GM18951 (cell line): ENCODE measurements around the gene CAPN13.

ENCODE experiments used
- POLR2A ChIP-seq: IDR thresholded peaks from 4 replicates; pipeline ENCODE4 v1.6.1; 2011; ENCODE audit warnings: mild to moderate bottlenecking; ENCODE audit not compliant: insufficient read length, insufficient read depth; ENCODE audit errors: extremely low read depth
- in situ Hi-C: fragments of 300-500 bp; cut with MboI; formaldehyde crosslinking; loops from one replicate; pipeline ENCODE4 v1.12.0; 2022; ENCODE audit warnings: low sequenced_read_pairs, mixed read lengths, inconsistent platforms; ENCODE audit not compliant: unreplicated experiment

Gene CAPN13, protein sequence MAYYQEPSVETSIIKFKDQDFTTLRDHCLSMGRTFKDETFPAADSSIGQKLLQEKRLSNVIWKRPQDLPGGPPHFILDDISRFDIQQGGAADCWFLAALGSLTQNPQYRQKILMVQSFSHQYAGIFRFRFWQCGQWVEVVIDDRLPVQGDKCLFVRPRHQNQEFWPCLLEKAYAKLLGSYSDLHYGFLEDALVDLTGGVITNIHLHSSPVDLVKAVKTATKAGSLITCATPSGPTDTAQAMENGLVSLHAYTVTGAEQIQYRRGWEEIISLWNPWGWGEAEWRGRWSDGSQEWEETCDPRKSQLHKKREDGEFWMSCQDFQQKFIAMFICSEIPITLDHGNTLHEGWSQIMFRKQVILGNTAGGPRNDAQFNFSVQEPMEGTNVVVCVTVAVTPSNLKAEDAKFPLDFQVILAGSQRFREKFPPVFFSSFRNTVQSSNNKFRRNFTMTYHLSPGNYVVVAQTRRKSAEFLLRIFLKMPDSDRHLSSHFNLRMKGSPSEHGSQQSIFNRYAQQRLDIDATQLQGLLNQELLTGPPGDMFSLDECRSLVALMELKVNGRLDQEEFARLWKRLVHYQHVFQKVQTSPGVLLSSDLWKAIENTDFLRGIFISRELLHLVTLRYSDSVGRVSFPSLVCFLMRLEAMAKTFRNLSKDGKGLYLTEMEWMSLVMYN

GRCh38 chr2:30807249-30807648 lies at the start of gene CAPN13:
CAPN13 (minus strand) TSS chr2:30807446; CDS start chr2:30787325, 20,121 bp downstream.
- in situ Hi-C loops: no loop called here
- TF ChIP-seq POLR2A: no peak

GRCh38 chr2:30847841-30848240 lies 40.6 kb upstream of the CAPN13 start:
- TF ChIP-seq POLR2A: no peak
- in situ Hi-C loops: no loop called here

DNA sequence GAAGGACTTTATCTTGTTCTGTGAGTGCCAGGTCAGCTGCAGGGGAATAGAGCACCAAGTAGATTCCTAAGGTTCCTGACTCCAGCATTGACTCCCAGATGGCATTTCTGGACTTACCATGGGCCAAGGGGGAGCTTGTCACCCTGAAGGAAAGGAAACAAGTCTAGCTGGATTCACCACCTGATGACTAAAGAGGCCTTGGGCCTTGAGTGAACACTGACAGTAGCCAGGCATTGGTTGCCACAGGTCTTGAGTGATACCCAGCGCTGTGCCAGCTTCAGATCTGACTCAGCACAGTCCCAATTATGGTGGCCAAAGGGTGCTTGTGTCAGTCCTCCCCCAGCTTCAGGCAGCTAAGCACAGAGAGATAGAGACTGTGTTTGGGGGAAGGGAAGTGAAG lies 40.1 kb upstream of the CAPN13 start:
- no peak for TF ChIP-seq POLR2A
- in situ Hi-C loops: no loop called here

DNA sequence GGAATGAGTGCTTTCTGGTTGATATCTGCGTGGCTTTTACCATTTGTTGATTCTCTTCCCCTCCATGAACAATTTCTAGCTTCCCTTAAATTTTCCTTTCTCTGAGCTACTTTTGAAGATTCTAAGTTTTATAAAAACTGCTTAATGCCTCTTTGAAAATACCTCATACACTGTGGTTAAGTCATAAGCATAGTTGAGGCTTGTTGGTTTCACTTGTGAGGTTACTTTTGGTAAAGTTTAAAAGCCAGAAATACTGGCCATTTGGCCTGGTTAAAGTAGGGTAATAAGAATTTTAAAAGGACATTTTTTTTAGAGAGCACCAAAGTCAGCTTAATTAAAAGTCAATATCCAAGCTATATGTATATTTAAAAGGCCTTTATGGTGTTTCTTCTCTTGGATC lies 21.3 kb upstream of the CAPN13 start:
- no peak for TF ChIP-seq POLR2A
- in situ Hi-C loops: no loop called here

GRCh38 chr2:30826916-30827315 lies 19.7 kb upstream of the CAPN13 start:
- in situ Hi-C loops: no loop called here
- no peak for TF ChIP-seq POLR2A

GRCh38 chr2:30826481-30826880 lies 19.2 kb upstream of the CAPN13 start:
- in situ Hi-C loops: no loop called here
- no peak for TF ChIP-seq POLR2A

- in situ Hi-C loops: no loop called here
- TF ChIP-seq POLR2A: no peak
Measured at GRCh38 chr2:30823452-30823851, 16.2 kb upstream of the CAPN13 start.

- TF ChIP-seq POLR2A: no peak
- in situ Hi-C loops: no loop called here
Measured at GRCh38 chr2:30821960-30822359, 14.7 kb upstream of the CAPN13 start.

DNA sequence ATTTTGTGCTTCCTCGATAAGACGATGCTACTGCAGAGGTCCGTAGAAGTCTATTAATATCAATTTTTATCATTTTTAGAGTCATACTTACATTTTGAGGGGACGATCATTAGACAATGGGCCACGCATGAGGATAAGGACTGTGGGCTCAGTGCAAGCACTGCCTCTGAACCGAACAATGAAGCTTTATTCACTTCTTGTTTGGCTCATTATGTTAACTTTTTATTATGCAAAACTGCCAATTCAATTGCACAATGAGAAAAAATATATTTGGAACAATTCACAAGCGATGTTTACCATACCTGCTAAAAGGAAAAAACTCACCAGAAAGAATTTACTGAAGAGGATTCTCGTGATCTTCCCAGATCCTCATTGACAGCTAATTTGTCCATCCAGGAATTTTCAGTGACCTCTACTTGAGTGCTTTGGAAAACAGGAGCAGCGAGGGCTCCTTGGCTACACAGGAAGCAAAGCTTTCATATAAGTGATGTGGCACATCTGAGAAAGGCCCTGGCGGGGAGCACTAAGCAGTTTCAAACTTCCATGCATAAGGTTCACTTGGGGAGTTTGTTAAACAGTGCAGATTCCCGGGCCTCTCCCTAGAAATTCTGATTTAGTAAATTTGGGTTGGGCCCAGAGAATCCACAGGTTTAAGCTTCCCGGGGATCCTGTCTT lies 13.3 kb upstream of the CAPN13 start:
- no peak for TF ChIP-seq POLR2A
- in situ Hi-C loops: no loop called here

DNA sequence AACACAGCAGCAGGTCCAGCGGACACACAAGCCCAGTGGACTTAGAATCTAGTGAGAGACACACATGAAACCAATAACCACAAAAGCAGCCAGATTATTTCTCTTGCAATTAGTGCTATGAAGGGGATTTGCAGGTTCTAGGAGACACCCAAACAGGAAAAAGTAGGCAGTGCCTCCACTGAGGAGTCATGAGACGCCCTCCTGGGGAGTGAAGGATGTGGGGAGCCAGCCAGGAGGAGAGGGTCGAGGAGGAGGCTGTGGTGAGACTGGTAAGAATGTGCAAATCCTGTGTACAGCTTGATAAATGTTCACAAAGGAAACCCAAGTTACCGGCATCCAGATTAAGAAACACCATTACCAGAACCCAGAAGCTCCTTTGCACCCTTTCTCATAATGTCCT lies 2.7 kb upstream of the CAPN13 start:
- no peak for TF ChIP-seq POLR2A
- in situ Hi-C loops: no loop called here

- no peak for TF ChIP-seq POLR2A
- in situ Hi-C loops: no loop called here
Measured at GRCh38 chr2:30808695-30809094, 1.4 kb upstream of the CAPN13 start.

DNA sequence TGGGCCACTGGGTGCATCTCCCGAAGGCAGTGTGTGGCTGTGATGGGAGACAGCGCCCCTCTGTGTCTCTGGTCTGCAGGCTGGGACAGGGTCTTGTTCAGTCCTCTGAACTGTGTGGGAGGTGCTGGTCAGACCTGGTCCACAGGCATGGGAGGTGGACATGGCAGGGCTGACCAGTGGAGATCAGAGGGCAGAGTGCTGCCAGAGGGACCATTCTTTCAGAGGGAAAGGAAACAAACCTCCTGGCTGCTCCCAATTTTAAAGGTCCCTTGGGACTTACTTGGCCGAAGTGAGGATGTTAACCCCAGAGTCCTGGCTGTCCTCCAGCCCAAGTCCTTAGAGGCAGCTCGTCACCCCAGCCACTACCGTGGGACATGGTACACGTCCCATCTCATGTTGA lies 4.0 kb downstream of the CAPN13 start:
- in situ Hi-C loops: no loop called here
- no peak for TF ChIP-seq POLR2A

DNA sequence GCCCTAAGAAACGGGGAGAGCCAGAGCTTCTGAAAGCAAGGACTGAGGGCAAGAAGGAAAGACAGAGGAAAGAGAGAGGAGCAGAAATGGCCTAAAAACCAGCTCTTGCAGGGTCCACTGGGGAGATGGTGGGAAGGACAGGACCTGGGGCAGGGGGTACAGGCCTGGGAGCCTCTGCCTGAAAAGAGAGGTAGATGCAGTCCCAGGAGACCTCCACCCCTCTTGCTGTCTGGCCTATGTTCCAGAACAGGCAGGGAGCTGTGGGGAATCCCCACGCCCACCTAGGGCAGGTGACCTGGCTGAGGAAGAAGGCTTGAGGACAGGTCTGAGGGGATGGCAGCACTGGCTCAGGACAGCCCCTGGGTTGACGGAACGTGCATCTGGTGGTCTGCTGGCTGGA lies 4.6 kb downstream of the CAPN13 start:
- in situ Hi-C loops: no loop called here

More for the DNA sequence above, 4.6 kb downstream of the CAPN13 start:
- TF ChIP-seq POLR2A: no peak
